C4-2B (cell line): ENCODE measurements around the gene DDRGK1.
"Not testable (repeated sequence)": the region's sequence is repeated elsewhere in the genome, so short reads cannot be mapped to it uniquely, and the experiment has no call there.

ENCODE experiments used
- CTCF ChIP-seq: fragments of 450-650 bp; conservative IDR thresholded peaks from 2 replicates; pipeline ENCODE4 v1.5.1; 2017; ENCODE audit warnings: mild to moderate bottlenecking
- ZFX ChIP-seq: fragments of 450-650 bp; IDR thresholded peaks from 2 replicates; pipeline ENCODE4 v1.6.1; 2017

GRCh38 chr20:3182429-3182828 lies 22.1 kb downstream of the DDRGK1 start:
- not testable (repeated sequence) for TF ChIP-seq CTCF, ZFX
